Stomach (tissue), 4 donors: ENCODE results near the gene ETNK2.
"Not testable (repeated sequence)": the region's sequence is repeated elsewhere in the genome, so short reads cannot be mapped to it uniquely, and the experiment has no call there.

Experiments
- EP300 ChIP-seq: sonication (generic); formaldehyde crosslinking; IDR thresholded peaks from one replicate; pipeline ENCODE4 v1.6.1; 2017; ENCODE audit warnings: antibody characterized with exemption
- POLR2A ChIP-seq, 4 donors: fragments of 450-650 bp; IDR thresholded peaks; one replicate each; pipeline ENCODE4 v1.6.1; 2016; ENCODE audit warnings: antibody characterized with exemption in 4 of 4, control low read depth in 2 of 4, mild to moderate bottlenecking in 1 of 4, moderate library complexity in 1 of 4
- POLR2AphosphoS5 ChIP-seq, 3 donors: sonication (generic); formaldehyde crosslinking; IDR thresholded peaks; one replicate each; pipeline ENCODE4 v1.6.1; 2016; ENCODE audit warnings: antibody characterized with exemption in 3 of 3
- TF ChIP-seq, protein P1 (sequence below), 7 experiments: fragments of 450-650 bp in 4 of 7; fragments of 200-600 bp in 3 of 7; sonication (generic) in 3 of 7; IDR thresholded peaks; one replicate each; pipeline ENCODE4 v1.5.1; 2016 to 2019; ENCODE audit warnings: antibody characterized with exemption in 7 of 7, control low read depth in 2 of 7, mild to moderate bottlenecking in 1 of 7

DNA sequence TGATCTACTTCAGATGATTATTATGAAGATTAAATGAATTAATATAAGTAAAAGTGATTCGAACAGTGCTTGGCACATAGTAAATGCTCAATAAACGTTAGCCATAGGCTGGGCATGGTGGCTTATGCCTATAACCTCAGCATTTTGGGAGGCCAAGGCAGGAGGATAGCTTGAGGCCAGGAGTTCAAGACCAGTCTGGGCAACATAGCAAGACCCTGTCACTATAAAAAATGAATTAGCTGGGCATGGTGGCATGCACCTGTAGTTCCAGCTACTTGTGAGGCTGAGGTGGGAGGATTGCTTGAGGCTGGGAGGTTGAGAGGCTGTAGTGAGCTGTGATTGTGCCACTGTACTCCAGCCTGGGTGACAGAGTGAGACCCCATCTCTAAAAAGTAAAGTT, 52.1 kb downstream of the ETNK2 start:
- TF ChIP-seq, protein P1, sequence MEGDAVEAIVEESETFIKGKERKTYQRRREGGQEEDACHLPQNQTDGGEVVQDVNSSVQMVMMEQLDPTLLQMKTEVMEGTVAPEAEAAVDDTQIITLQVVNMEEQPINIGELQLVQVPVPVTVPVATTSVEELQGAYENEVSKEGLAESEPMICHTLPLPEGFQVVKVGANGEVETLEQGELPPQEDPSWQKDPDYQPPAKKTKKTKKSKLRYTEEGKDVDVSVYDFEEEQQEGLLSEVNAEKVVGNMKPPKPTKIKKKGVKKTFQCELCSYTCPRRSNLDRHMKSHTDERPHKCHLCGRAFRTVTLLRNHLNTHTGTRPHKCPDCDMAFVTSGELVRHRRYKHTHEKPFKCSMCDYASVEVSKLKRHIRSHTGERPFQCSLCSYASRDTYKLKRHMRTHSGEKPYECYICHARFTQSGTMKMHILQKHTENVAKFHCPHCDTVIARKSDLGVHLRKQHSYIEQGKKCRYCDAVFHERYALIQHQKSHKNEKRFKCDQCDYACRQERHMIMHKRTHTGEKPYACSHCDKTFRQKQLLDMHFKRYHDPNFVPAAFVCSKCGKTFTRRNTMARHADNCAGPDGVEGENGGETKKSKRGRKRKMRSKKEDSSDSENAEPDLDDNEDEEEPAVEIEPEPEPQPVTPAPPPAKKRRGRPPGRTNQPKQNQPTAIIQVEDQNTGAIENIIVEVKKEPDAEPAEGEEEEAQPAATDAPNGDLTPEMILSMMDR (IDR thresholded peaks at IDR 0.05), result not testable (repeated sequence)
- TF ChIP-seq POLR2A (IDR thresholded peaks at IDR 0.05); POLR2AphosphoS5 (IDR thresholded peaks at IDR 0.05); EP300: not testable (repeated sequence)
